Dermis lymphatic vessel endothelial cell (primary cell): ENCODE results near the gene MSH5. TPM values are rescaled to one million over a fixed set of nuclear protein-coding genes. Genes with fewer than 3 reads are reported as not detected.

Experiments used
- total RNA-seq: library from RNA; depleted of rRNA; stranded (reverse); fragments of >200 nt; gene quantifications from 2 replicates; pipeline ENCODE4 v1.2.1, GENCODE V29; 2014

Gene MSH5
- 2.3 and 3.0 TPM in 2 replicates for total RNA-seq

GRCh38 chr6:31739639-31740396, at the start of gene MSH5:
TSS of gene MSH5 (plus strand) at chr6:31740005. CDS start at chr6:31740467, 462 bp downstream.

DNA sequence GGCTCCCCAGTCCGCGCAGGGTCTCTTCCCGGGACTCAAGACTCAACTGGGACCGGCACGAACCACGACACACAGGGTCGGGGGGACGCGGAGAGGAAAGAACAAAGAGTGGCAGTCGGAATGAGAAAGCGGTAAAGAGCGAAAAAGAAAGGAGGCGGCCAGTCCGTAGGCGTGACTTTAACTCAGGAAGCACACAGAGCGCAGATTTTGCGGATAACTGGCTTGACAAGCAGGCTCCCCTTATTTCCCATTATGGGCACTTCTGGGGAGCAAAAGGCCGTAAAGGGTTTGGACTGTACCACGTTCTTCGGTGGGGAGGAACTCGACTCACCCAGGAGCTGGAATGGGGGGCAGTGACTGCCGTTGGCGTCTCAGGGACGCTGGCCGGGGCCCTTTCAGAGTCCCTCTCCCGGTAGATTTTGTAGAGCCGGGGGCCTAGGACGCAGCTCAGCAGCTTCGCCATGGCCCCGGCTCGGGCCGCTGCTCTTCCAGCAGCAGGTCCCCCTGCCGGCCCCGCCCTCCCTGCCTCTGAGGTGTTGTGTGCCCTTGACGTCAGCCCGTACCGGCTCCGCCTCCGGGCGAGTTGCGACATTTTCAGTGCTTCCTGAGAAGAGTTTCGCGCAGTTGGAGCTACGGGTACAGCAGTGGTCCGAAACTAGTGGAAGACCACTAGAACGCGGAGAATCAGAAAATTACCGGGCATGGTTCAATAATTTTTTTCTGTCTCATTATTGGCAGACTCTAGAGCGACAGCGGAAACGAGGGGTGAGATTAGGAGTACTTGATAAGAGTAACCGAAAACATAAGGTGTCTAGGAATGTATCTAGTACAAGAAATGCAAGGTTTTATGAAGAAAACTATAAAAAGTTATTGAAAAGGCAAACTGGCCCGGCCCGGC, 36.7 kb upstream of the MSH5 start, which contains the start of gene ABHD16A:
ABHD16A (minus strand) TSS at position 506 of the 898 bp plus-strand sequence; CDS start at position 463, 43 bp downstream.

DNA sequence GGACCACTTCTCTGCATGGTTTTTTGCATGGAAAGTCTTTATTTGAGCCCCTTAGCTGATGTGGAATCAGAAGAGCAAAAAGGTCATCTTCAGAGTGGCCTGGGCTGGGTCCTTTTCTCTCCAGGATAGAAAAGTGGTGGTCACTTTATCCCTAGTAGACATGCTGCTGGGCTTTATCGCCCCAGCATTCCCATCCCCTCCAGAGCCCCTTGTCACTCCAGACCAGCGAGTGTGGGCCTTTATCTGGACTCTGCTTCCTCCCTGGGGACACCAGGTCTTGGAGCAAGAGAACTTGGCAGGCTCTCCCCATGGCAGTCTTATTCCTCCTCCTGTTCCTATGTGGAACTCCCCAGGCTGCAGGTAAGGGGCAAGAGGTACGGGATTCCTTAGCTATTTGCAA, 33.2 kb upstream of the MSH5 start, which contains the start of gene LY6G6F:
LY6G6F (plus strand) TSS at position 268 of the 400 bp plus-strand sequence; CDS start at position 309, 41 bp downstream.

GRCh38 chr6:31715022-31715958, 24.5 kb upstream of the MSH5 start, which contains the start of gene LY6G6D:
TSS of gene LY6G6D (plus strand) at chr6:31715348. CDS start at chr6:31715356, 8 bp downstream.

DNA sequence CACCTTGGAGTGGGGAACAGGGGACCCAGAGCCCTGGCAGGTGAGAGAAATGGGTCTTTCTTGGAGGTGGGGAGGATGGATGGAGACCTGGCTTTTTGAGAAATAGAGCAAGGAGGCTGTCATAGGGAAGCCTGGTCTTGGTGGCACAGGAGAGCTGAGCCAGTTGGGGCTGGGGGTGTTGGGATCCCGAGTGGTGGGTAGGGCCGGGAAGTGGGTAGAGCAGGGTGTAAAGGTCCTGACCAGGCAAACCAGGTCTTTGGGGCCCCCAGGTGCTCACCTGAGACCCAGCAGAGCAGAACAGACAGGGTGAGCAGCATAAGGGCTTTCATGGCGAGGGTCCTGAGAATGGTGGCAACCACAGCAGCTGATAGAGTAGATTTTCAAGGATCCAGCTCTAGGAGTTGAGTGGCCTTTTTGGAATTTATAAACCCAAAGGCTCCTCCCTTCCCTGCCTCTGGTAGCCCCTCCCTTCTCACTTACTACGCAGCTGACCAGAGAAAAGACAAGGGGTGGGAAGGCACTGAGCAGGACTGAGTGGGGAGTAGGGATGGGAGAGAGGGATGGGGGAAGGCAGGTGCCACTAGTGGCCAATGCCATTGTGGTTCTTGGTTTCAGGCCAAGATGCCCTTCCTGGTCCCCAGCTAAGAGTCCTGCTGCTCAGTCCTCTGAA, 18.3 kb upstream of the MSH5 start, which contains the start of gene LY6G6C:
LY6G6C (minus strand) TSS at position 396 of the 670 bp plus-strand sequence; CDS start at position 329, 67 bp downstream.

GRCh38 chr6:31723245-31723979, 16.4 kb upstream of the MSH5 start, which contains the start of gene MPIG6B:
TSS of gene MPIG6B (plus strand) at chr6:31723373. CDS start at chr6:31723384, 11 bp downstream.

DNA sequence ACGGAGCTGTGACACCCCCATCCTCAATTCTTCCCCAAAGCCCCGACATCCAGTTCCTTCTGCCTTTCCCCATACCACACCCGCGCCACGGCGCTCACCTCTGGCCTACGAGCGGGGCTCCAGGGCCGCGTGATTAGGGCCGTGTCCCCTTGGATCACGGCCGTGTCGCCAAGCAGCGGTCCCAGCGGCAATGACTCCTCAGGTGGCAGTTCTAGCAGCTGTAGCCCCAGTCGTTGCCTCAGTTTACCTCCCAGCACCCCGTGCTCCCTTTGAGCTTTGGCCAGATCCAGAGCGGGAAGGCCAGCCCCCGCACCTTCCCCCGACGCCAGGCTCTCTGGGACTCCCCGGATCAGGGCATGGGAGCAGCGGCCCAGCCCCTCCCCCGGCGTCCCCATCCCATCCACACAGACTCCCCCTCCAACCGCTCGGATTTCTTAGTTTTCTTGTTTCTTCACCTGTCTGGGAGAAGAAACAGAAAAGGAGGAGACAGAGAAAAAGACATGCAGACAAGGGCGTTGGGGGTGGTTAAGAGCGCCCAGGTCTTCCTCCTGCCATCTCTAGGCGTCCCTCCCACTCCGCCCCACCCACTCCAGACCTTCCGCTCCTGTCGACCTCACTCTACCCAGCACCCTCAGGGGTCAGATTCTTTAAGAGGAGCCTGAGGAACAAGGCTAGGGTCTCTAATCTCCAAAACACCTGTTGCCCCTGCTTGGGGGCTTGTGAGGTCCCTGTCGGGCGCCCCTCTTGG, 10.9 kb upstream of the MSH5 start, which contains the start of gene DDAH2:
DDAH2 (minus strand) TSS at position 533 of the 748 bp plus-strand sequence; CDS start at position 395, 138 bp downstream.

DNA sequence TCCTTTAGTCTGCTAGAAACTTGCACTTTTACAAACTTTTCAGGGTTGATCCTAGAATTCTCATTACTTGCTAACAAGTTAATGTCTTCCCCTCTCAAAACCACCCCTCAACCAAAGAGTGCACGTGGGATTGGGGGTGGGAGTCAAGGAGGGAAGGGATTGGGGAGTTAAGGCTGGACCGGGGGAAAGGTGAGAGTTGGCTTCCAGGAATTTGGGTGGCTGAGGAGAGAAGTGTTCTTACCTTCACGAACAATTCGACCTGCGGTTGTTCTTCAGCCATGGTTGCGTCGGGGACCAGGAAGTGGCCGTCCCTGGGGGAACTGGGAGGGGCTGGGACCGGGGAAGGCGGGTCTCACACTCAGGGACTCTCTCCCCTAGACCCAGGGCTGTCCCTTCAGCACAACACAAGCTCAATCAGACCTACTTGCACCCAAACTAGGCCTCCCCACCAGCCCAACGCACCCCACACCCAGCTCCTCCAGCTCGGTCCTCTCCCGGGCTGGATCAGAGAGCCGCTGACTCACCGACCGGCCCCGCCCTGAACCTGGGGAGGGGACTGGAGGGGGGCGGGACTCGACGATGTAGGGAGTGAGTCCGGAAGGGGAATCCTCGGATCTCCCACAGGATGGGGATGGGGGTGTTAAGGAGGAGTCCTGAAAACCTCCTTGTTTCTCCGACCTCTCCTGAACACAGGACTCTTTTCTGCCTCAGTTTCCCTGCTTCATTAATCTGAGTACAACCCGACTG, 3.6 kb upstream of the MSH5 start, which contains the start of gene CLIC1:
CLIC1 (minus strand) TSS at position 510 of the 747 bp plus-strand sequence; CDS start at position 280, 230 bp downstream.

DNA sequence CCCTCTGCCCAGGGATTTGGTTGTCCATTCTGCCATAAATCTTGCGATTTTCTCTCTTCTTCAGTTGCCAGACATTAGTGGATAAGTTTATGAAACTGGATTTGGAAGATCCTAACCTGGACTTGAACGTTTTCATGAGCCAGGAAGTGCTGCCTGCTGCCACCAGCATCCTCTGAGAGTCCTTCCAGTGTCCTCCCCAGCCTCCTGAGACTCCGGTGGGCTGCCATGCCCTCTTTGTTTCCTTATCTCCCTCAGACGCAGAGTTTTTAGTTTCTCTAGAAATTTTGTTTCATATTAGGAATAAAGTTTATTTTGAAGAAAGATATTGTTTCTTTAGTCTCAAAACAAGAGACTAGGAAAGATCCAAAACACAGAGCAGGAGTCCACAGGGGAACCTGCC, 22.6 kb downstream of the MSH5 start, which contains the start of gene SAPCD1:
SAPCD1 (plus strand) TSS at position 301 of the 400 bp plus-strand sequence. CDS start 399 bp downstream, outside the sequence.

GRCh38 chr6:31776989-31777666, 37.3 kb downstream of the MSH5 start, which contains the start of gene VWA7:
TSS of gene VWA7 (minus strand) at chr6:31777328. CDS start at chr6:31776779, 549 bp downstream.

GRCh38 chr6:31795616-31796298, 56.0 kb downstream of the MSH5 start, which contains the start of gene VARS1:
TSS of gene VARS1 (minus strand) at chr6:31795752. CDS start at chr6:31795217, 535 bp downstream.

DNA sequence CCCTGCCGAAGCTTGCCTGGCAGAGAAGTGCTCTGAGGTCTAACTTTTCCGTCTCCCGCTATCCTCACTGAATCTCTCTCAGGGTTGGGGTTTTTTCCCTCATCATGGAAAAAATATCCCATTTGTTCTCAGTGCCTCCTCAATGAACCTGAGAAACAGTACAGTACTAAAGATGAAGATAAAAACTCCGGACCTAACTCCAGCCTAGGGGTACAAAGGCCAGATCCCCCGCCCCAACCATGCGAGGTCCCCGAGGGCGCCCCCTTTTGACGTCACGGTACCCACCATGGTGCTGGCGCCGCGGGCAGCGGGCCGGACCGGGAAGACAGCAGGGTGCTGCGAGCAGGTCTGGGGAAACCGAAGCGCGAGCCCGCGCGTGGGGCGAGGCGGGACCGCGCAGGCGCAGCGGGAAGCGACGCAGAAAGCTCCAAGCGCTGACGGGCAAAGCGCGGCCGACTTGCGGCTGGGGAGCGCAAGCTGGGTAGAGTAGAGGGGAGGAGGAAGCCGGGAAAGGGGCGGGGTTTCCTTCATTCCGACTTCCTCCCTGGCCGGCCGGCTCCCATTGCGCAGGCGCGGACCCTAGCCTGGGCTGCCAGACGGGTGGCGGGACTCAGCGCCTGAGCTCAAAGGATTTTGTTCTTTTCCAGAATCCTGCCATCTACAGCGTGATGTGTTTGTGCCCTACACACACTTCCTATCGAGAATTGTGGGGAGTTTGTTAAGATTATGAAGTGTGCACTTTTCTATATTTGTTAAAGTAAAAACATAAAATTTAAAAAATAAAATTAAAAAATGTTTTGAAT, 66.9 kb downstream of the MSH5 start, which contains the start of gene LSM2:
LSM2 (minus strand) TSS at position 497 of the 803 bp plus-strand sequence; CDS start at position 288, 209 bp downstream.

